GM12864 (cell line): ENCODE data around the gene USP3.

Experiments
- DNase-seq: peaks from one replicate; pipeline ENCODE4 v3.0.0-alpha.2; 2011; ENCODE audit warnings: low read depth
- H3K4me3 ChIP-seq: 2 replicates; pipeline ENCODE4 v1.5.1; 2011; ENCODE audit warnings: mild to moderate bottlenecking, low read depth, low read length, control low read depth
- CTCF ChIP-seq: IDR thresholded peaks from 2 replicates; pipeline ENCODE4 v1.5.1; 2011; ENCODE audit warnings: low read depth, mild to moderate bottlenecking, moderate library complexity, low read length, control low read depth, inconsistent platforms; ENCODE audit errors: missing control alignments

Gene USP3

GRCh38 chr15:63461230-63461985 lies 43.0 kb upstream of the USP3 start:
- no peak for DNase-seq
- TF ChIP-seq CTCF, result no peak
- no peak overlapping the region for H3K4me3 ChIP-seq

DNA sequence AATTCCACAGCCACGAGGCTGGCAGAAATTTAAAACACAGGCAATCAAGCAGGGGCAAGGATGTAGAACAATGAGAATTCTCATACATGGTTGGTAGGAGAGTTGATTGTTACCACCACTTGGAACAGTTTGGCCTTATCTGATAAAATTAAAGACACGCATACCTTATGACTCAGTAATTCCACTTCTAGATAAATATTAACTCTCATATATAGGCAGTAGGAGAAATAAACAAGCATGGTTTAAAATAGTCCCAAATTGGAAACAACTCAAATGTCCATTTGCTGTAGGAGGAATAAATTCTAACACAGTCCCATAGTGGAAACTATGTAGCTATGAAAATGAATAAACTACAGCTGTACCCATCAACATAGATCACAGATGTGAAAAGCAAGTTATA lies 42.3 kb upstream of the USP3 start:
- H3K4me3 ChIP-seq, result no peak overlapping the region
- DNase-seq, result no peak
- TF ChIP-seq CTCF, result no peak

- H3K4me3 ChIP-seq, result no peak overlapping the region
- DNase-seq, result no peak
- TF ChIP-seq CTCF, result no peak
Measured at GRCh38 chr15:63463036-63463435, 41.4 kb upstream of the USP3 start.

DNA sequence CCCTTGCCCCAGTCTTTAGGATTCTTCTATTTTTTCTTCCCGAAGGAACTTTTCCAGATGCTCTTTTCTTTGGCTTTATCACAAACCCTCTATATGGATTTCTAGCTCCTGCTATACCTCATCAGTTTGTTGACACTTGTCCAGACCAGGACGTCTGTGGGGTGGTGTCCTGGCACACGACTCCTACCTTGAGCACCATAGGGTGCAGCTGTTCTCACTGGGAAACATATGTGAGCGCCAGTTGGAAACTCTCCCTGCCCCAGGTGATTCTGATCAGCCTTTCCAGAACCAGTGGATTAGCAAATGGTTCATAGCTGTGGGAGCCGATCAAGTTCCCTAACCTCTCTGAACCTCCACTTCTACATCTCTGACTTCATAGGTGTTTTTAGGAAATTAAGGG lies 40.6 kb upstream of the USP3 start:
- no peak overlapping the region for H3K4me3 ChIP-seq
- no peak for TF ChIP-seq CTCF
- no peak for DNase-seq

GRCh38 chr15:63465104-63465503 lies 39.3 kb upstream of the USP3 start:
- no peak for TF ChIP-seq CTCF
- no peak for DNase-seq

GRCh38 chr15:63466378-63467192 lies 37.8 kb upstream of the USP3 start:
- TF ChIP-seq CTCF, result peak; percentile 73
- peak; percentile 77 for DNase-seq
- no peak overlapping the region for H3K4me3 ChIP-seq

More at GRCh38 chr15:63465104-63465503, 39.3 kb upstream of the USP3 start:
- H3K4me3 ChIP-seq, result no peak overlapping the region
